PC-9 (cell line): ENCODE measurements around the gene USP35.

Experiments
- EZH2 ChIP-seq: fragments of 200-600 bp; sonication (generic); IDR thresholded peaks from 2 replicates; pipeline ENCODE4 v1.8.0; 2017; ENCODE audit warnings: antibody characterized with exemption, low read depth
- TF ChIP-seq, protein P1 (sequence below): fragments of 200-600 bp; sonication (generic); conservative IDR thresholded peaks from 2 replicates; pipeline ENCODE4 v1.6.1; 2017; ENCODE audit warnings: mixed run types, antibody characterized with exemption, mild to moderate bottlenecking, moderate library complexity

DNA sequence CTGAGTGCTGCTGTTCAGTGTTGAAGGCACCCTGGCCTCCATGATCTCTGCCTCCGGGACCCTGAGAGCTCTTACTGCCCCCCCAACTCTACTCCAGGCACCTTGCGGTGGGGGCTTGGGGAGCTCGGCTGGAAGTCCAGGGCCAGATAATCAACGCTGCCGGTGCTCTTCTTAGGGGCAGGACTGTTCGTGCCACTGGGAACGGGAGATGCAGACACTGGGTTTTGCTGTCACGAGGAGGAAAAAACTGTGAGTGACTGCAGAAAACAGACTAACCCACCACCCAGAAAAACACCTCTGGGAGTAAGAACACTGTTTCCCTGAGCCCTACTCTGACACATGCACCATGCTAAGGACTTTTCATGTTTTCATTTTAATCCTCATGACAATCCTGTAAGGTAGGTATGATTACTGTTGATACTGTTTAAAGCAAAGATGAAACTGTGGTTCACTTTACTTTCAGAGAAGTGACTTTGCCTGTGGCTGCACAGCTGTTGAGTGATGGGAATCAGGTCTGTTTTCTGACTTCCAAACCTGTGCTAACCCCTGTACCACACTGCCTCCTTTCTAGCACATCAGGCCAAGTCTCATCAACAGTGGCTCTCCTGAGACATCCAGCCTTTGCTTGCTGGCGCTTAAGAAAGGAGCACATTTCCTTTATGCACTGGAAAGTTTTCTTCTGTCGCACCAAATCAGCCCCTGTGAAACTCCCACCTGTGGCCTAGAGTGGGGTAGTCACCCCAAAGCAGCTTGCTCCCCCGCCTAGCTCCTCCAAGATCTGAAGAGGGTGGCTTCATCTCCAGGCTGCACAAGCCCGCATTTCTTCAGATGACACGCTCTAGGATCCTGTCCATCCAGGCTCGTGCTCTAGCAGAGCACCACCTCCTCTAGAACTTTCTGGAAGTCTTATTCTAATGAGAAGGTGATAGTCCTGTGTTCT is 31.8 kb downstream of the USP35 start:
- TF ChIP-seq, protein P1, sequence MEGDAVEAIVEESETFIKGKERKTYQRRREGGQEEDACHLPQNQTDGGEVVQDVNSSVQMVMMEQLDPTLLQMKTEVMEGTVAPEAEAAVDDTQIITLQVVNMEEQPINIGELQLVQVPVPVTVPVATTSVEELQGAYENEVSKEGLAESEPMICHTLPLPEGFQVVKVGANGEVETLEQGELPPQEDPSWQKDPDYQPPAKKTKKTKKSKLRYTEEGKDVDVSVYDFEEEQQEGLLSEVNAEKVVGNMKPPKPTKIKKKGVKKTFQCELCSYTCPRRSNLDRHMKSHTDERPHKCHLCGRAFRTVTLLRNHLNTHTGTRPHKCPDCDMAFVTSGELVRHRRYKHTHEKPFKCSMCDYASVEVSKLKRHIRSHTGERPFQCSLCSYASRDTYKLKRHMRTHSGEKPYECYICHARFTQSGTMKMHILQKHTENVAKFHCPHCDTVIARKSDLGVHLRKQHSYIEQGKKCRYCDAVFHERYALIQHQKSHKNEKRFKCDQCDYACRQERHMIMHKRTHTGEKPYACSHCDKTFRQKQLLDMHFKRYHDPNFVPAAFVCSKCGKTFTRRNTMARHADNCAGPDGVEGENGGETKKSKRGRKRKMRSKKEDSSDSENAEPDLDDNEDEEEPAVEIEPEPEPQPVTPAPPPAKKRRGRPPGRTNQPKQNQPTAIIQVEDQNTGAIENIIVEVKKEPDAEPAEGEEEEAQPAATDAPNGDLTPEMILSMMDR = no peak
- TF ChIP-seq EZH2 = no peak
